ENCODE data around the gene PRTFDC1.
"Not testable (repeated sequence)": the region's sequence is repeated elsewhere in the genome, so short reads cannot be mapped to it uniquely, and the experiment has no call there.

PRTFDC1 gene

GRCh38 chr10:24869354-24870015, 82.9 kb downstream of the PRTFDC1 start:
- DNase-seq, result no peak

- DNase-seq, result no peak
Observed at GRCh38 chr10:24866604-24867583, 85.5 kb downstream of the PRTFDC1 start.

- no peak for DNase-seq
Observed at GRCh38 chr10:24865783-24866182, 86.6 kb downstream of the PRTFDC1 start.

- no peak for DNase-seq
Observed at GRCh38 chr10:24862589-24862988, 89.8 kb downstream of the PRTFDC1 start.

- no peak for DNase-seq
Observed at GRCh38 chr10:24858288-24859270, 93.8 kb downstream of the PRTFDC1 start.

GRCh38 chr10:24857031-24857725, 95.2 kb downstream of the PRTFDC1 start:
- DNase-seq, result no peak

- DNase-seq, result no peak
Observed at GRCh38 chr10:24854256-24854655, 98.2 kb downstream of the PRTFDC1 start.

- DNase-seq, result no peak
Observed at GRCh38 chr10:24853661-24854060, 98.7 kb downstream of the PRTFDC1 start.

GRCh38 chr10:24851629-24852028, 100.8 kb downstream of the PRTFDC1 start:
- DNase-seq, result peak; percentile 22

GRCh38 chr10:24850727-24851296, 101.6 kb downstream of the PRTFDC1 start:
- no peak for DNase-seq

GRCh38 chr10:24849501-24850299, 102.7 kb downstream of the PRTFDC1 start:
- DNase-seq, result no peak

- DNase-seq, result no peak
Observed at GRCh38 chr10:24849051-24849450, 103.4 kb downstream of the PRTFDC1 start.

GRCh38 chr10:24848195-24848594, 104.2 kb downstream of the PRTFDC1 start:
- no peak for DNase-seq

GRCh38 chr10:24847112-24848070, 105.0 kb downstream of the PRTFDC1 start:
- DNase-seq, result no peak

- DNase-seq, result no peak
Observed at GRCh38 chr10:24844742-24845141, 107.7 kb downstream of the PRTFDC1 start.

- DNase-seq, result no peak
Observed at GRCh38 chr10:24843256-24843655, 109.2 kb downstream of the PRTFDC1 start.

GRCh38 chr10:24842856-24843255, 109.5 kb downstream of the PRTFDC1 start:
- DNase-seq, result no peak

- DNase-seq, result no peak
Observed at GRCh38 chr10:24841530-24841929, 110.9 kb downstream of the PRTFDC1 start.

GRCh38 chr10:24840784-24841183, 111.6 kb downstream of the PRTFDC1 start:
- DNase-seq, result no peak

GRCh38 chr10:24837781-24838180, 114.6 kb downstream of the PRTFDC1 start:
- DNase-seq, result not testable (repeated sequence)

All from CD4-positive, alpha-beta T cell treated with Interleukin-6 for 4 hours (primary cell).